ENCODE data around the gene LBH. TPM values are rescaled to one million over a fixed set of nuclear protein-coding genes. Genes with fewer than 3 reads are reported as not detected.
A peak's percentile ranks its signal among the peaks of the same experiment; 100 is the strongest.

The LBH gene
- total RNA-seq, 4 donors from 2014 or later, result 2.4 to 22.7 (median 17.6) TPM

DNA sequence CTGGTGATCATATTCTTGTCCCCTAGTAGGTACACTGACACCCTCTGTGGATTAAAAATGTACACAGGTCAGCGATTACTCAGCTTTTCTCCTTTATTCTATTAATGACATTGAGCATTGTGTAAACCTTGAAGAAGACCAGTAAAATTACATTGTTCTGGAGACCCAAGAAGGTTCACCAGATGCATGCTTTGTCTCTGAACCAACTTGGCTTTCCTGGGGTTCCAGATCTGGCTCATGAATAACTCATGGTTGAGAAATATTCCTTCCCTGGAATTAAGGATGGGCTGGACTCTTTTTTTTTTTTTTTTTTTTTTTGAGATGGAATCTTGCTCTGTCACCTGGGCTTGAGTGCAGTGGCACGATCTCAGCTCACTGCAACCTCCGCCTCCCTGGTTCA lies 11.9 kb downstream of the LBH start:
- DNase-seq, result no peak
- Histone ChIP-seq H3K4me3 (no peak overlapping the region), H3K27ac (no peak overlapping the region), H3K36me3 (no peaks in the 10 kb centered on the region), H3K9me3 (no peaks in the 10 kb centered on the region), H3K27me3 (no peaks in the 10 kb centered on the region), H3K4me1 (peaks cover 0 to 26% (median 15%) of the 10 kb centered on the region in 3 donors)
- intact Hi-C loops (cut with DNase I), result no loop called here
- 90 to 97% methylated on average over 3 of the region's 3 CpGs for WGBS, 2 donors
- no peak for TF ChIP-seq POLR2A (IDR thresholded peaks at IDR 0.05)
- TF ChIP-seq, protein P1, sequence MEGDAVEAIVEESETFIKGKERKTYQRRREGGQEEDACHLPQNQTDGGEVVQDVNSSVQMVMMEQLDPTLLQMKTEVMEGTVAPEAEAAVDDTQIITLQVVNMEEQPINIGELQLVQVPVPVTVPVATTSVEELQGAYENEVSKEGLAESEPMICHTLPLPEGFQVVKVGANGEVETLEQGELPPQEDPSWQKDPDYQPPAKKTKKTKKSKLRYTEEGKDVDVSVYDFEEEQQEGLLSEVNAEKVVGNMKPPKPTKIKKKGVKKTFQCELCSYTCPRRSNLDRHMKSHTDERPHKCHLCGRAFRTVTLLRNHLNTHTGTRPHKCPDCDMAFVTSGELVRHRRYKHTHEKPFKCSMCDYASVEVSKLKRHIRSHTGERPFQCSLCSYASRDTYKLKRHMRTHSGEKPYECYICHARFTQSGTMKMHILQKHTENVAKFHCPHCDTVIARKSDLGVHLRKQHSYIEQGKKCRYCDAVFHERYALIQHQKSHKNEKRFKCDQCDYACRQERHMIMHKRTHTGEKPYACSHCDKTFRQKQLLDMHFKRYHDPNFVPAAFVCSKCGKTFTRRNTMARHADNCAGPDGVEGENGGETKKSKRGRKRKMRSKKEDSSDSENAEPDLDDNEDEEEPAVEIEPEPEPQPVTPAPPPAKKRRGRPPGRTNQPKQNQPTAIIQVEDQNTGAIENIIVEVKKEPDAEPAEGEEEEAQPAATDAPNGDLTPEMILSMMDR (IDR thresholded peaks at IDR 0.05), result no peak

DNA sequence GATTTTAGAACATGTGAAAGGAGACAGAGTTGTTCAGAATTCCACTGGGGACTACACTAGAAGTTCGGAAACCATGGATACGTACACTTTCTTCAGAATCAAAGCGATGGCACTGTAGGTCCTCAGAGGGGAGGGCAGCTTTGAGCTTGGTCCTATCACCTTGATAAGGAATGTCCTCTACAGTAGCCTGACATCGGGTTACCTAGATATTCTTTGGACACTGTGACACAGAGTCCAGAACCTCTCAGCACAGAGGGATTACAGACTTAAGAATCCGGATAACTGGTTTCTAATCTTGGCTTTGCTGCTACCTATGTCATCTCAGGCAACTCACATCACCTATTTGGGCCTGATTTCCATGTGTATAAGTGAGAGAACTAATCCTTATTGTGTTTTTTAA lies 14.0 kb downstream of the LBH start:
- intact Hi-C loops (cut with DNase I), result no loop called here
- no peaks in the 10 kb centered on the region for H3K36me3 ChIP-seq
- DNase-seq, result no peak
- no peak overlapping the region for H3K4me3 ChIP-seq
- WGBS, 2 donors, result 86 to 89% methylated on average over 5 of the region's 5 CpGs
- no peaks in the 10 kb centered on the region for H3K9me3 ChIP-seq
- H3K27ac ChIP-seq, result no peak overlapping the region
- H3K4me1 ChIP-seq, result peaks cover 0 to 26% (median 3%) of the 10 kb centered on the region in 3 donors
- H3K27me3 ChIP-seq, result no peaks in the 10 kb centered on the region
- TF ChIP-seq, protein P1 (IDR thresholded peaks at IDR 0.05), result no peak
- TF ChIP-seq POLR2A (IDR thresholded peaks at IDR 0.05), result no peak

- Histone ChIP-seq H3K9me3 (no peaks in the 10 kb centered on the region), H3K36me3 (no peaks in the 10 kb centered on the region), H3K27ac (no peak overlapping the region), H3K4me3 (no peak overlapping the region), H3K27me3 (no peaks in the 10 kb centered on the region), H3K4me1 (peaks cover 10 to 45% (median 17%) of the 10 kb centered on the region in 3 donors)
- WGBS, 2 donors, result 45 to 48% methylated on average over 2 of the region's 2 CpGs
- DNase-seq, result no peak
- TF ChIP-seq, protein P1 (IDR thresholded peaks at IDR 0.05), result no peak
- intact Hi-C loops (cut with DNase I), result no loop called here
These were observed 17.5 kb downstream of the LBH start for GRCh38 chr2:30248791-30249190.

GRCh38 chr2:30249354-30249753 lies 18.0 kb downstream of the LBH start:
- TF ChIP-seq POLR2A (IDR thresholded peaks at IDR 0.05), result no peak
- TF ChIP-seq, protein P1 (IDR thresholded peaks at IDR 0.05), result no peak
- H3K4me3 ChIP-seq, result no peak overlapping the region
- intact Hi-C loops (cut with DNase I), result no loop called here
- H3K36me3 ChIP-seq, result no peaks in the 10 kb centered on the region
- H3K27ac ChIP-seq, result peak overlapping the region in 1 of 4 donors; percentile 45
- H3K27me3 ChIP-seq, result no peaks in the 10 kb centered on the region
- H3K4me1 ChIP-seq, result peaks cover 10 to 50% (median 17%) of the 10 kb centered on the region in 3 donors
- no peaks in the 10 kb centered on the region for H3K9me3 ChIP-seq
- DNase-seq, result no peak
- 68 to 77% methylated on average over 7 of the region's 7 CpGs for WGBS, 2 donors

- intact Hi-C loops (cut with DNase I), result no loop called here
- H3K4me3 ChIP-seq, result no peak overlapping the region
- H3K9me3 ChIP-seq, result no peaks in the 10 kb centered on the region
- peaks cover 10 to 59% (median 17%) of the 10 kb centered on the region in 3 donors for H3K4me1 ChIP-seq
- TF ChIP-seq POLR2A (IDR thresholded peaks at IDR 0.05), result no peak
- TF ChIP-seq, protein P1 (IDR thresholded peaks at IDR 0.05), result no peak
- H3K36me3 ChIP-seq, result no peaks in the 10 kb centered on the region
- no peaks in the 10 kb centered on the region for H3K27me3 ChIP-seq
- DNase-seq, result no peak
- 83 to 97% methylated on average over 4 of the region's 6 CpGs for WGBS, 2 donors
- no peak overlapping the region for H3K27ac ChIP-seq
These were observed 19.1 kb downstream of the LBH start for GRCh38 chr2:30250421-30250820.
